D721Med (cell line): ENCODE data around the gene REM2.

ENCODE experiments used
- DNase-seq: peaks from one replicate; pipeline ENCODE4 v3.0.0; 2011; ENCODE audit warnings: low spot score; ENCODE audit not compliant: insufficient read length
- FAIRE-seq: peaks from 2 replicates; lab custom pipeline; 2011; peaks lifted over from hg19 to GRCh38; lab: Jason Lieb, UNC
- CTCF ChIP-seq: IDR thresholded peaks from 2 replicates; pipeline ENCODE4 v1.5.1; 2012; ENCODE audit warnings: mild to moderate bottlenecking, control low read depth; ENCODE audit not compliant: insufficient read depth; ENCODE audit errors: missing control alignments

Gene REM2

GRCh38 chr14:22883173-22883976 is at the start of gene REM2:
TSS of gene REM2 (plus strand) at chr14:22883222. CDS start at chr14:22883288, 66 bp downstream.
- FAIRE-seq = no peak
- TF ChIP-seq CTCF = no peak
- no peak for DNase-seq

- TF ChIP-seq CTCF = no peak
- DNase-seq = no peak
These were observed 47.5 kb upstream of the REM2 start for GRCh38 chr14:22835505-22835904.

GRCh38 chr14:22836301-22837113 is 46.5 kb upstream of the REM2 start, which contains the start of gene MMP14:
TSS of gene MMP14 (plus strand) at chr14:22836585. CDS start at chr14:22836818, 233 bp downstream.
- no peak for TF ChIP-seq CTCF
- no peak for DNase-seq
- FAIRE-seq = no peak

More at GRCh38 chr14:22835505-22835904, 47.5 kb upstream of the REM2 start:
- no peak for FAIRE-seq

- no peak for TF ChIP-seq CTCF
- no peak for DNase-seq
- FAIRE-seq = no peak
These were observed 45.8 kb upstream of the REM2 start for GRCh38 chr14:22837114-22837749.

- DNase-seq (no peak), FAIRE-seq (no peak)
- no peak for TF ChIP-seq CTCF
These were observed 45.1 kb upstream of the REM2 start for GRCh38 chr14:22837750-22838538.

- no peak for FAIRE-seq
- TF ChIP-seq CTCF = no peak
- DNase-seq = no peak
These were observed 44.4 kb upstream of the REM2 start for GRCh38 chr14:22838631-22839041.
